HL-60/S4 (cell line): Measurements from ENCODE around the gene SEC22A.

ENCODE experiments used
- in situ Hi-C: fragments of 300-500 bp; cut with MboI; formaldehyde crosslinking; loops from 2 replicates; pipeline ENCODE4 v1.14.3; 2022; ENCODE audit warnings: low sequenced_read_pairs

The SEC22A gene

GRCh38 chr3:123201557-123202427 lies at the start of gene SEC22A:
TSS of gene SEC22A (plus strand) at chr3:123201943. CDS start at chr3:123209218, 7,275 bp downstream.
- in situ Hi-C loops: no loop called here

GRCh38 chr3:123152687-123153086 lies 49.1 kb upstream of the SEC22A start:
- in situ Hi-C loops: no loop called here

- in situ Hi-C loops: no loop called here
Measured at GRCh38 chr3:123153125-123154019, 48.4 kb upstream of the SEC22A start.

- in situ Hi-C loops: no loop called here
Measured at GRCh38 chr3:123154020-123154985, 47.4 kb upstream of the SEC22A start.

GRCh38 chr3:123155471-123156011 lies 46.2 kb upstream of the SEC22A start:
- in situ Hi-C loops: no loop called here

GRCh38 chr3:123156276-123156995 lies 45.3 kb upstream of the SEC22A start:
- in situ Hi-C loops: no loop called here

GRCh38 chr3:123157209-123157597 lies 44.5 kb upstream of the SEC22A start:
- in situ Hi-C loops: no loop called here

- in situ Hi-C loops: no loop called here
Measured at GRCh38 chr3:123157598-123158287, 44.0 kb upstream of the SEC22A start.

GRCh38 chr3:123158330-123158729 lies 43.4 kb upstream of the SEC22A start:
- in situ Hi-C loops: no loop called here

- in situ Hi-C loops: no loop called here
Measured at GRCh38 chr3:123158899-123159390, 42.8 kb upstream of the SEC22A start.

- in situ Hi-C loops: no loop called here
Measured at GRCh38 chr3:123159926-123160635, 41.7 kb upstream of the SEC22A start.

- in situ Hi-C loops: no loop called here
Measured at GRCh38 chr3:123161167-123161566, 40.6 kb upstream of the SEC22A start.

- in situ Hi-C loops: no loop called here
Measured at GRCh38 chr3:123163141-123163540, 38.6 kb upstream of the SEC22A start.

GRCh38 chr3:123165163-123165562 lies 36.6 kb upstream of the SEC22A start:
- in situ Hi-C loops: no loop called here

GRCh38 chr3:123167686-123168085 lies 34.1 kb upstream of the SEC22A start:
- in situ Hi-C loops: no loop called here

- in situ Hi-C loops: no loop called here
Measured at GRCh38 chr3:123168122-123168521, 33.6 kb upstream of the SEC22A start.

- in situ Hi-C loops: no loop called here
Measured at GRCh38 chr3:123168605-123169004, 33.1 kb upstream of the SEC22A start.

- in situ Hi-C loops: no loop called here
Measured at GRCh38 chr3:123169492-123169929, 32.2 kb upstream of the SEC22A start.
